ENCODE measurements around the gene PPP1R26. TPM values are rescaled to one million over a fixed set of nuclear protein-coding genes. Genes with fewer than 3 reads are reported as not detected.

PPP1R26 gene
- total RNA-seq, 4 donors from 2014 or later, result 10.0 to 31.1 (median 18.2) TPM

- H3K4me1 ChIP-seq, result no peaks in the 10 kb centered on the region
- H3K27ac ChIP-seq (replicated peaks in 1 of 4), result no peak overlapping the region
- H3K36me3 ChIP-seq, result peaks cover 26 to 81% (median 64%) of the 10 kb centered on the region in 4 donors
- no peaks in the 10 kb centered on the region for H3K9me3 ChIP-seq
- no peaks in the 10 kb centered on the region for H3K27me3 ChIP-seq
- intact Hi-C loops (cut with DNase I), result no loop called here
- no peak for DNase-seq (ENCODE audit: extremely low spot score)
- no peak for TF ChIP-seq CTCF (IDR thresholded peaks at IDR 0.05)
- TF ChIP-seq POLR2A (IDR thresholded peaks at IDR 0.05; ENCODE audit: low read depth), result no peak
- no peak for TF ChIP-seq EP300 (IDR thresholded peaks at IDR 0.05)
- no peak for TF ChIP-seq POLR2AphosphoS5 (IDR thresholded peaks at IDR 0.05)
- H3K4me3 ChIP-seq, result no peak overlapping the region
- 97% methylated on average over 17 of the region's 17 CpGs for WGBS
These were observed 8.9 kb downstream of the PPP1R26 start for GRCh38 chr9:135488527-135488926.

GRCh38 chr9:135489188-135489906 lies 9.8 kb downstream of the PPP1R26 start:
- no peak for DNase-seq (ENCODE audit: extremely low spot score)
- Histone ChIP-seq H3K4me3 (no peak overlapping the region), H3K4me1 (no peaks in the 10 kb centered on the region), H3K36me3 (peaks cover 23 to 72% (median 56%) of the 10 kb centered on the region in 4 donors), H3K27ac (replicated peaks in 1 of 4) (no peak overlapping the region), H3K9me3 (no peaks in the 10 kb centered on the region), H3K27me3 (no peaks in the 10 kb centered on the region)
- WGBS, result 90% methylated on average over 12 of the region's 18 CpGs
- intact Hi-C loops (cut with DNase I), result no loop called here
- TF ChIP-seq CTCF (IDR thresholded peaks at IDR 0.05), result no peak
- TF ChIP-seq POLR2AphosphoS5 (IDR thresholded peaks at IDR 0.05), result no peak
- no peak for TF ChIP-seq POLR2A (IDR thresholded peaks at IDR 0.05; ENCODE audit: low read depth)
- no peak for TF ChIP-seq EP300 (IDR thresholded peaks at IDR 0.05)

- Histone ChIP-seq H3K4me3 (no peak overlapping the region), H3K36me3 (peaks cover 13 to 63% (median 47%) of the 10 kb centered on the region in 4 donors), H3K9me3 (no peaks in the 10 kb centered on the region), H3K27me3 (no peaks in the 10 kb centered on the region), H3K27ac (replicated peaks in 1 of 4) (no peak overlapping the region), H3K4me1 (no peaks in the 10 kb centered on the region)
- DNase-seq (ENCODE audit: extremely low spot score), result no peak
- TF ChIP-seq EP300 (IDR thresholded peaks at IDR 0.05) (no peak), CTCF (IDR thresholded peaks at IDR 0.05) (no peak), POLR2A (IDR thresholded peaks at IDR 0.05; ENCODE audit: low read depth) (no peak), POLR2AphosphoS5 (IDR thresholded peaks at IDR 0.05) (no peak)
- intact Hi-C loops (cut with DNase I), result no loop called here
- WGBS, result 84% methylated on average over 16 of the region's 16 CpGs
These were observed 10.7 kb downstream of the PPP1R26 start for GRCh38 chr9:135490166-135490870.

GRCh38 chr9:135490980-135491464 lies 11.4 kb downstream of the PPP1R26 start:
- H3K27me3 ChIP-seq, result no peaks in the 10 kb centered on the region
- intact Hi-C loops (cut with DNase I), result no loop called here
- 77% methylated on average over 14 of the region's 18 CpGs for WGBS
- H3K36me3 ChIP-seq, result peaks cover 6 to 56% (median 40%) of the 10 kb centered on the region in 4 donors
- H3K4me3 ChIP-seq, result no peak overlapping the region
- DNase-seq (ENCODE audit: extremely low spot score), result no peak
- no peak overlapping the region for H3K27ac ChIP-seq (replicated peaks in 1 of 4)
- H3K4me1 ChIP-seq, result no peaks in the 10 kb centered on the region
- TF ChIP-seq POLR2AphosphoS5 (IDR thresholded peaks at IDR 0.05) (no peak), POLR2A (IDR thresholded peaks at IDR 0.05; ENCODE audit: low read depth) (no peak), EP300 (IDR thresholded peaks at IDR 0.05) (no peak), CTCF (IDR thresholded peaks at IDR 0.05) (no peak)
- H3K9me3 ChIP-seq, result no peaks in the 10 kb centered on the region

Measured in esophagus muscularis mucosa (tissue), 4 donors.